Measurements from ENCODE around the gene RAMAC. TPM values are rescaled to one million over a fixed set of nuclear protein-coding genes. Genes with fewer than 3 reads are reported as not detected.
"Not testable (repeated sequence)": the region's sequence is repeated elsewhere in the genome, so short reads cannot be mapped to it uniquely, and the experiment has no call there.

RAMAC gene
- polyA plus RNA-seq, 3 donors, result 37.2 to 43.2 (median 41.0) TPM

DNA sequence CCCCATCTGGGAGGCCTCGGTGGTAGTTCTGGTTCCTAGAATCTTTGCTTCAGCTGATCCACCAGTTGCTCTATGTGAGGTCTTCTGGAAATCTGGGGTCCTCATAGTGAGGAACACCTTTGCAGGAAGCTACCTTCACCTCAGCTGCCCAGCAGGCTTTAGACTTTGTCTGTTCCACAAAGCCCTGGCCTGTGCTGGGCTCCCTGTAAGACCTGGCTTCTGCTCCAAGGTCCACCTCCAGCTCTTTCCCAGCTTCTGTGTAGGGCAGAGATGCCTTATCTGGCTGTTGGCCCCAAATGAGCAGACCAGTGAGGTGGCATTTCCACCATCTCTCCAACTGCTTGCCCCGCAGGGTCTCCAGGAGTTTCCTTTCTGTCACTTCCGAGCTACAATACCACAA, 25.2 kb upstream of the RAMAC start:
- DNase-seq, result no peak

DNA sequence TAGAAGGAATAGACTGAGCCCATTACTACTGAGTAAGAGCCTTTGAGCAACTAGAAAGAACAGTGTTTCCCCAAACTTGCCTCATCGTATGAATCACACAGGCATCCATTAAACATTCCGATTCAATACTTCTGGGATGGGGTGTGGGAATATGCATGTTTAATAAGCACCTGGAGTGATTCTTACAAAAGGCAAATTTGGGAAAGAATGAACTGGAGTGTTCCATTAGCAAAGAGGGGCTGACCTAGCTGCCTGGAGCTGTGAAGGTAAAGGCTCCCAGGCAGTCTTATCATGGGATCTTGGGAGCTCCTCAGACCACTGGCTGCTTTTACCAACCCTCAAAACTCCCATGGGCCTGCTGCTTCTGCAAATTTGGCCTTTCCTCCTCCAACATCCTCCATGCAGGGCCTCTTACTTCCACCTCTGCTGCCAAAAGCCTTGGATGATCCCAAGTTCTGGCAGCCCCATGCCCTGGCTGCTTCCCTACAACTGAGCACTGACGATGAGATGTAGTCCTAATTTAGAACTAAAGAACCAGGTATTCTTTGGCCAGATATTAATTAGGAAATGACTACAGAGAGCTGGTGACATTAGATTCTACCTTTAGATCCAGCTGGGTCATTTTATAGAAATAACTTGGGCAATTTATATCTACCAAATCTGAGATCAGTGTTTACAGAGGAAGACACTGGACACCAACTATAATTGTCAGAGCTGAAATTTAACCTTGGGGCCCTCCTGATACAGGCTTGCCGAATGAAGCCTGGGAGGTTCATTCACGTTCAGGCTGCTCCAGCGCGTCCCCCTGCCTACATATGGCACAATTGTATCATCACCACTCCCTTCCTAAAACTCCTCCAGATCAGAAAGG, 22.3 kb upstream of the RAMAC start:
- DNase-seq, result no peak

DNA sequence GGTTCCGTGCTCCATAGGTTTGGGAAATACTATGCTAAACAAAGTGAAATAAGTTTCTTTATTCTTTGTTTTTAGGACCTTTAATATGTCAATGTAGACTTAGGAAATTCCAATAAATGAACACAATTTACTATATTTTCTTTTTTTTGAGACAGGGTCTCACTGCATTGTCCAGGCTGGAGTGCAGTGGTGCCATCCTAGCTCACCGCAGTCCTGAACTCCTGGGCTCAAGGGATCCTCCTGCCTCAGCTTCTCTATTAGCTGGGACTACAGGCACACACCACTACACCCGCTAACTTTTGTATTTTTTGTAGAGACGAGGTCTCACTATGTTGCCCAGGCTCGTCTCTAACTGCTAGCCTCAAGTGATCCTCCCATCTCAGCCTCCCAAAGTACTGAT, 21.1 kb upstream of the RAMAC start:
- no peak for DNase-seq

DNA sequence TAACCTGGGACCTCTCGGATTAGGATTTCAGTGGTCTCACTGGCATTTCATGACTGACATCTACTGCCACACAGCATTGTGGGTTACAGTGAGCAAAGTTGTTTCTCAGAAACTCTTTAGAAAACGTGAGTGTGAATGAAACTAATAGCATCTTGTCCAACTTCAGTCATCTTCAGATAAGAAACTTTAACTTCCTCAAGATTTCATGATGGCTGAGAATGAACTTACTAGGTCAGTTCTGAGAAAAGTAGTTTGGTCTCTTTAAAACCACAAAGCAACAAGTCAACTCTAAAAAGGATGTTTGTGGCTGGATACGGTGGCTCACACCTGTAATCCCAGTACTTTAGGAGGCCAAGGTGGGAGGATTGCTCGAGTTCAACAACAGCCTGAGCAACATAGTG, 19.3 kb upstream of the RAMAC start:
- no peak for DNase-seq

DNA sequence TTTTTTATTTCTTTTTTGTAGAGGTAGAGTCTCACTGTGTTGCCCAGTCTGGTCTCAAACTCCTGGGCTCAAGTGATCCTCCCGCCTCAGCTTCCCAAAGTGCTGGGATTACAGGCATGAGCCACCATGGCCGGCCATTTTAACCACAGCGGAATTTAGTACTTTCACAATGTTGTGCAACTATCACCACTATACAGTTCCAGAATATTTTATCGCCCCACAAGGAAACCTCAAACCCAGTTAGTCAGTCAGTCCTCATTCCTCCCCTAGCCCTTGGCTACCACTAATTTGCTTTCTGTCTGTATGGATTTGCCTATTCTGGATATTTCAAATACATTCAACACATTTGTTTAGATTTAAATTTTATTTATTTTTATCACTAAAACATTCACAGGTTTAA, 17.9 kb upstream of the RAMAC start:
- DNase-seq, result no peak

DNA sequence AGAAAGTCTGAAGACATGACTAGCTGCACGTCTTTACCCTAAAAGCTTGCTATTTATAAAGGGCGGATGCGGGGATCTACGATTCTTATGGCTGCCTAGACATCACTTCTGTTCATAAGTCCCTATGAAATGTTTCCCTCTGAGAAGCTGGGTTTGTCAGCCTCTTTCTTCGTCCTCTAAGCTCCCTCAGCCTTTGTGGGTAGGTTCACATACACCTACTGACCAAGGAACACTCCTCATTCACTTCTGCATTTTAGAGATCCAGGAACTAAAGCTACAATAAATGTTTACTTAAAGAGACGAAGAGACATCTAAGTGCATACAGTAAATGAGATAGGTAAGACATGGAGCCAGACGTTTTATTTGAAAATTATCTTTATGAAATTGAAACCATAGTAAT, 16.7 kb upstream of the RAMAC start:
- DNase-seq, result no peak

DNA sequence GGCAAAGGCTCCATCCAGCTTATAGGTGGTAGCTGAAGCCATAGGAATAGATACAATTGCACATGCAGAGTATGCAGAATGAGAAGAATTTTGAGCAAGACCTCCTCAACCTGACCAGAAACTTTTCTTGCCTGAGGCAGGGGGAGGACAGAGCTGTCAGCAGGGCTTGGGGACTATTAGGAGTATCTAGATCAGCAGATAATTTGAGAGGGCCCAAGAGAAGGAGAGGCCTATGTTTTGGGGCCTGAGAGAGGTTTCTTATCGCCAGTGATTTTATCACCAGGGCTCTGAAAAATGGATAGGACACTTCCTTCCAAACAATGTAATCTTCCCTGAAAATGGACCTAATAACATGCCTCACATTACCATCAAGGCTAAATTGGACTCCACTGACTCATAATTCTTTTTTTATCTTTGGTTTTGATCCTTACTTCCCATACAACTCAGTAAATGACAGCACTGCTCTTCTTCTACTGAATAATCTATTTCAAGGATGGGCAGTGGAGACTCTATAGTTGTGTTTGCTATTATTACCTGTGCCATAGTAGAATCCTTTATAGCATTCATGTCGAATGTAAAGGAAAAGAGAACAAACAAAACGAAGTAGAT, 15.8 kb upstream of the RAMAC start:
- no peak for DNase-seq

DNA sequence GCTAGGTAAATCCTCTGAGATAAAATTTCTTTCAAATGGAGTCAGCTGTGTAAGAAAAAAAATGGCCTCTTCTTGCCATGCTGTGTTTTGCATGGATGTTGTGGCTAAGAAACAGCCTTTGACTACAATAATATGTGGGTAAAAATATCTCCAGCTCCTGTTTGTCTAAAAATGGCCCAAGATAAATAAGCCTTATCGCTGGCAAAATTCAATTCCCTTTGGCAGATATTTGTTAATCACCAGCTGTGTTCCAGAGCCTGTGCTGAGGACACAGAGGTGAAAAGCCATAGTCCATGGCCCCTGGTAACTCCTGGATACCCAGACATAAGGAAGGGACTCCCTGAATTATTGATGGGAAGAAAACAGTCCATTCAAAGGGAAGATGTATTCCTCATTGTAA, 15.3 kb upstream of the RAMAC start:
- no peak for DNase-seq

DNA sequence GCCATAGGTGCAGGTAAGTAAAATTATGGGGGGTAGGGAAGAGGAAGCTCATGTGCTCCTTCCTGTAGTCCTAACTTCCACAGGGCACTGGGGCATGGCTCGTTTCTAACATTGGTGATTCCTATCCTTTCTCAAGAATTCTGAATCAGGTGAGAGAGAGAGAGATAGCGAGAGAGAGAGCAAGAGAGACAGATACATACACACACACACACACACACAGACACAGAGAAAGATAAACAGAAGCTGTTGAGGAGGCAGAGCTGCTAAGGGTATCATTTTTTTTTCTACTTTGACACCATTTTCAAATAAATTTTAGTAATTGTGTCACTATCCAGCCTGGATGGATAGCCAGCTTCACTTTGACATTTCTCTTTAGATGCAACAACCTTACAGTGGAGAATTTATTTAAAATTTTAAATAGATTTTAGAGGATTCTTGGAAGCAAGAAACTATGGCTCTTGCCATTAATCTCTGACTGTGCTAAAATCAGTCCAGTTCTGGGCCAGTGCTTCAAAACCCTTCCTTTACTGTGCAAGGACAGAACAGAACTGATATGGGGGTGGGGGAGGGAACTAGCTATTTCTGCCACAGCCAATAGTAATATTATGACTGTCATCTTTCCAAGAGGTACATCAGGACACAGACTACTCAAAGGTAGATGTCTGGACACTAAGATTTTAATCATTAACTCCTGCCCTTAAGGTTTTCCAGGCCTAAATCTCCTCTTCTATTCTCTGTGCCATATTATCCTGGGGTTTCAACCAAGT, 14.6 kb upstream of the RAMAC start:
- no peak for DNase-seq

DNA sequence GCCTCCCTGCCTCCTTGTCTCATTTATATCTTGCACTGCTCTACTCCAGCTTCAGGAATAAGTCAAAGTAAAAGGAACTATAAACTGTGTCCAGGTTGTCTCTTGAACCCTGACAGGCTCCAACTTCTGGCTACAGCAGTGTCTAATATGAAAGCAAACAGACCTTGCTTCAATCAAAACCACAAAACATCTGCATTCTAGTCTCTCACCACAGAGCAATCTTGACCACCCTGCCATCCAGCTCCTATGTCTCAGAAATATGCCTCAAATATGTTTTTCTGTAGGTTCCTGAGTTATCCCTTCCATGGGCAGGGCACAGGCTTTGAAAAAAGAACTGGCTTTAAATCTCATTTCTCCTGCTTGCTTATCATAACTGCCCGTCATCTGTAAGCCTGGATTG, 13.0 kb upstream of the RAMAC start:
- no peak for DNase-seq

DNA sequence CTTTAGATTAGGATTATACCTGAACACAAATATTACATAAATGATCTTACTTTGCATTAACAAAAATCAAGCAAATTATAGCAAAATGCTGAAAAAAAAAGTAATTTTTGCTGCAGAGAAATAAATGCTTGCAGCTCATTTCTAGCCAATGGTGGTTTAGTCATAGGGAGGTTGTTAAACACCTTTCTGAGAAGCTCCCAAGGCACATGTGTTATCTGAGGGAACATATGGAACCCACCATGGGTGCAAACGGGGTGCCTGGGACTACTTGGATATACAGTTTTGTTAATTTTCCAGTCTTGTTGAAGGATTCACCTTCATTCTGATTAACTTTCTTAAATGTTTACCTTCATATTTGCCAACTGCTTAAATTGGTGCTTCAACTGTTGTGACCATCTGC, 8.9 kb upstream of the RAMAC start:
- no peak for DNase-seq

DNA sequence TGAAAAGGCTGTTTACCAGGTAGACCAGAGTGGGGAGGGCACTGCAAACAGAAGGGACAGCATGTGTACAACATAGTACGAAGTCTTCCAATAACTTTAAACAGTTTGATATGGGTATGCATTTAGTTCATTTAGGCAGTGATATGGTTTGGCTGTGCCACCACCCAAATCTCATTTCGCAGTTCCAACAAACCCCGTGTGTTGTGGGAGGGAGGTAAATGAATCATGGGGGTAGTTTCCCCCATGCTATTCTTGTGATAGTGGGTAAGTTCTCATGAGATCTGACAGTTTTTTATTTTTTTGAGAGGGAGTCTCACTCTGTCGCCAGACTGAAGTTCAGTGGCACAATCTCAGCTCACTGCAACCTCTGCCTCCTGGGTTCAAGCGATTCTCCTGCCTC, 7.6 kb upstream of the RAMAC start:
- DNase-seq, result no peak

DNA sequence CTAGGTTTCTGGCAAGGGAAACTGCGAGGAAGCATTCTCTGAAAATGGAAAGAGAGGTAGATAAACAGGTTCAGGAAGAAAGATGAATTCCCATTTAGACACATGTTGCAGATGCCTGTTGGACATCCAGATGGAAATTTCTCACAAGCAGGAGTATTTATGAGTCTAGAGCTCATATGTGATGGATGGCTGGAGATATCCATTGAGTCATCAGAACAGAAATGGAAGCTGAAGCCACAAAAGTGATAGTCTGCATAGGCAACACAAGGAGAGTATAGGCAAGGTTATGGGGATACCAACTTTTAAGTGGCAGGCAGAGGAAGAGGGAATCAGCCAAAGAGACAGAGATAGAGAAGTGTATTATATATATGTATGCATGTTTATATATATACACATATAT, 6.3 kb upstream of the RAMAC start:
- no peak for DNase-seq

DNA sequence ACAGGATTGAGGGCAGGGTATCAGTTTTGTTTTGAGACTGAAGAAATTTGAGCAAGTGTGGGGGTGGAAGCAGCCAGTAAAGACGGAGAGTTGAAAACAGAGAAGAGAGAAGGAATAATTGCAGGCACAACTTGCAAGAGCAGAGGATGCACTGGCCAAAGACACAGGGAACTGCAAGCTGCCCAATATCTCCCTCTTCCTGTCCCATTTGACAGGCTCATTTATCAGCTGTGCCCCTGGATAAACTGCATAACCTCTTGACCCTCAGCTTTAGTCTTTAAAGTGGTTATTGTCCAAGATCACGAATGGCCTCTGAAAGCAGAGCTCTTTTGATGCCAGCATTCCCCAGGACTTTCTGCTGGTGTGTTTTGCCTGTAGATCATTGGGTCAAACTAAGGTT, 5.0 kb upstream of the RAMAC start:
- no peak for DNase-seq

DNA sequence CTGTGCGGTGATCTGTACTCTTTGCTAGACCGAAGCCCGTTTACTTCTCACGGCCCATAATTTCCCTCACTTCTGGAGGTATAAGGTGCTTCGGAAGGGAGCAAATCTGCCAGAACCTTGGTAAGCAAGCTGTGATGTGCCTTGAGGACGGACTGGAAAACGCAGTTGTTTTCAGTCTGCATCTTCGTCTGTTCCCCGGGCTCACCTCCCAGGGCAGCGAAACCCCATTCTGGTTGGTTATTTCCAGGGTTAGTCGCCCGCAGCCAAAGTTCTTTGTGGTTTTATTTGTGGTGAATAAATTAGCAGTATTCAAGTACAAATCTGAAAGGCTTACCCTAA, 401 bp downstream of the RAMAC start:
- no peak for DNase-seq

DNA sequence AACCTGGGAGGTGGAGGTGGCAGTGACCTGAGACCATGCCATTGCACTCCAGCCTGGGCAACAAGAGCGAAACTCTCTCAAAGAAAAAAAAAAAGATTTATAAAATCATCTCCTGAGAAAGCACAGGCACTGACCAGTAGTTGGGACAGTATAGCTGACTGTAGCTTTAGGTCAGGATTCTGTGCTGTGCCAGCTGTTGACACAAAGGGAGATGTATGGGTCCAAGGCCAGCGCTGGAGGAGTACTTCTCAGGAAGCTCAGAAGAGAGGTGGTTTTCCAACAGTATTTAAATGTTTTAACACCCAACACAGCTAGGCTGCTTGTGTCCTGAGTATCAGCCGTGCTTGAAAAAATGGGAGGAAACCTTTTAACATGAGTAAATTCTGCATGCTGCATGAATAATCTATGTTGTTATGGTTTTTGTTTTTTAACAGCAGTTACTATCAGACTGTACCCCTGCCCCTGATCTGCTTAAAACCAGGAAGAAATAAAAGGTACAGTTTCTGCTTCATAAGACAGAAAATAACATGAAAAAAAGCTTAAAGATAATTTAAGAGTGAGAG, 6.5 kb downstream of the RAMAC start:
- no peak for DNase-seq

DNA sequence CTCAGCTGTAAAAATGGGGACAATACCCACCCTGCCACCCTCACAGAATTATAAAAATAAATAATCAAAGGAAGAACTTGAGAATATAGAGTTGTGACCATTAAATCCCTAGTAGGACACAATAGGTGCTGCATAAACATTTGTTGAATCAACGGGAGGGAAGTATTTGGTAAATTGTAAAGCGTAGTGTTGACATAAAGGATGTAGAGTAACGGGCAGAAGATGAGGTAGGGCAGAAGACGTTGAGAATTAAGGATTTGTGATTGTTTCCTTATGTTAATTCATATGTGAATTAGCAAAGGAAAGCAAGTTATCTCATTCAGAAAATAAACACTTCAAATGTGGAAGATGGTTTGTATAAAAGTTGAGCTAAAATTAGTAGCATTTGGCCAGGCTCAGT, 7.1 kb downstream of the RAMAC start:
- DNase-seq, result no peak

DNA sequence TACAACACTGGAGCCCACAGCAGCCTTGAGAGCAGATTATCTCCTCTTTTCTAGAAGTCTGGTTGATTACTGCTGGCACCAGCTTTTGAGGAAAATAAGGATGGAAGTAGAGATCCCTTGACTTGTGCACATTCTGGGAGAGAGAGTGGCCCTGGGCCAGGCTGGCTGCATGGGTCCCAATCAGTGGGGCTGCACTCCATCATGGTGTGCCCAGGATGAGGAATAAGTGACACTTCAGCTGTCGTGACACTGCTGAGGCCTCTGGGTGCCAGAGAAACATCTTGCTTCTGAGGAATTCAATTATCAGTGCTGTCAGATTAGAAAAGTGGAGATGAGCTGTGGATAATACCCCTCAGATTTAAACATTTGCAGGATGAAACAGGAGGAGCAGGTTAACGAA, 9.1 kb downstream of the RAMAC start:
- DNase-seq, result no peak

DNA sequence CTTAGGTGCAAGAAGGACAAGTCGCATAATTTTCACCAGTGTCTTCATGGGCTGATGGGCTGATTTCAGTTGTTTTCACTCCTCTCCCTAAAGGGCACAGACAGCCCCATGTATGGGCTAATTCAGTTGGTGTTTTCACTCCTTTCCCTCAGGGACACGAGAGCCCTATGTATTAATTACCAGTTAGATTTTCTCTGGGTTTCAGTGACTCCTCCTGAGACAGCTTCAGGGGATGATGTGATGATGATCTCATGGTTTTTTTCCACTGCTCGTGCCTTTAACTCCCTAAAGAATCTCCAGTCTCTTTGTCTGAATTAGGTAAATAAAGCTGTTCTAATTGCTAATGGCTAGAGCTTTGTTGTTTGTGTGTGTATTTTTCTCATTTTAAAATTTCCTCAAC, 9.9 kb downstream of the RAMAC start:
- DNase-seq, result no peak

DNA sequence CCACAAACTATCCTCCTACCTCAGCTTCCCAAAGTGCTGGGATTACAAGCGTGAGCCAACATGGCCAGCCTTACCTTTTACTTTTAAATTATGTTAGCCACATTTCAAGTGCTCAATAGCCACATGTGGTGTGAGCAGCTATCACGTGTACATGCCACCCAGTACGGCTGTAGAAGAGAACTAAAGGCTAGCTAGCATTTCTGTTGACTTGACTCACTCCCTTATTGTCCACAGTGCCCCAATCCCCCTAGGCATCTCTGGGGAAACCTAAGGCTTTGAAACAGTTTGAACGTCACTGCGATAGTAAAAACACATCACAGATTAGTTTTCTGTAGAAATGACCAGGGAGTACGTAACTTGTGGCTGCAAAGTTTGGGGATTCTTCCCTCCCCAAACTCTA, 13.4 kb downstream of the RAMAC start:
- DNase-seq, result no peak

DNA sequence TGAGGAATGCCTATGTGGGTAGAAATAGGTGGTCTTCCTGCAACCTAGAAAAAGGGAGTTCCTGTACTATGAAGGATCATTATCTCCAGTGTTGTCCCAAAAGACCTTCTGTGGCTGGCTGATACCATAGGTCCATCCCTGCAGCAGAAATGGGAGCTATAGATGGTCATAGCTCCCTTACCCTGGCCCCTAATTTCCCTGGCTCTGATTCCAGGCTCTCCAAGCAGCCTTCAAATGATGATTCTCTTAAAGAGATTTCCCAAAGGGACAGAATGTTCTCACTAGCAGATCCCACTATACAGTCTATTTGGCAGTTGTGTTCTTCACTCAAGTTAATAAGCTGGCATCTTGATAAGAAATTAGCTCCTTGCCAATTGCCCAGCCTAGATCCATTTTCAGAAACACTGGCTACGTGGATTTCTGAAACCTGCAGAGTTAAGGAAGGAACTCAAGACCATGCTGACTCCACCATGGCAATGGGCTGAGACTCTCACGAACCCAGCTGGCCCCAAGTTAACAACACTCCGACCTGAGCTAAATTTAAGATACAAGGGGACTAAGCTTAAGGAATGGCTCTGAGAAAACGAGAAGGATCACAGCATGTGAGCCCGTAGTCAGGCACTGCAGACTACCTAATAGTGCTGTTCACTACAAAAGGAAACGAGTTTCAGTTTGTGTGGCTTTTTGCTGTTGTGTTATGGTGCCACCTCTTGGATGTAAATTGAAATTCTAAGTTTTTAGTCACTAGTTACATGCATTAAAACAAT, 14.1 kb downstream of the RAMAC start:
- peak; percentile 53 for DNase-seq

DNA sequence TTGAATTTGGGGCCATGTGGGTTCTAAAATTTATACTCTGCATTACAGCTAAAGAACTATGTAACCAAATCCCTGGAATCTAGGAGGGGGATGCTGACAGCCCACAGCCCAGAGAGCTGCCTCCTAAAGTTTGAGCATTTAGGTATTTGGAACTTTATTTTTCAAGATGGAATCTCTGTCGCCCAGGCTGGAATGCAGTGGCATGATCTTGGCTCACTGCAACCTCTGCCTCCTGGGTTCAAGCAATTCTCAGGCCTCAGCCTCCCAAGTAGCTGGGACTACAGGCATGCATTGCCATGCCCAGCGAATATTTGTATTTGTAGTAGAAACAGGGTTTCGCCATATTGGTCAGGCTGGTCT, 14.6 kb downstream of the RAMAC start:
- not testable (repeated sequence) for DNase-seq
